WERI-Rb-1 (cell line): Measurements from ENCODE around the gene IL4R.

Source experiments
- DNase-seq: peaks from one replicate; pipeline ENCODE4 v3.0.0-alpha.2; 2020
- H3K27ac ChIP-seq: fragments of 250-450 bp; sonication (Bioruptor Pico); 2 replicates; pipeline ENCODE4 v1.5.1; 2020; ENCODE audit warnings: mild to moderate bottlenecking, moderate library complexity
- H3K27me3 ChIP-seq: fragments of 250-450 bp; sonication (Bioruptor Pico); 2 replicates; pipeline ENCODE4 v1.5.1; 2021; ENCODE audit warnings: mild to moderate bottlenecking, low read depth, moderate library complexity; ENCODE audit not compliant: insufficient read depth, severe bottlenecking
- H3K36me3 ChIP-seq: fragments of 250-450 bp; sonication (Bioruptor Pico); 2 replicates; pipeline ENCODE4 v1.5.1; 2020; ENCODE audit warnings: mild to moderate bottlenecking, moderate library complexity
- H3K4me3 ChIP-seq: 2 replicates; pipeline ENCODE4 v1.5.1; 2011; ENCODE audit warnings: low read depth, mild to moderate bottlenecking, control low read depth, low read length
- H3K9me3 ChIP-seq: fragments of 250-450 bp; sonication (Bioruptor Pico); 2 replicates; pipeline ENCODE4 v1.5.1; 2021; ENCODE audit warnings: mild to moderate bottlenecking, moderate library complexity; ENCODE audit not compliant: severe bottlenecking
- TF ChIP-seq, protein P1 (sequence below): IDR thresholded peaks from 2 replicates; pipeline ENCODE4 v1.5.1; 2011; ENCODE audit warnings: low read depth, mild to moderate bottlenecking, control low read depth, inconsistent platforms, low read length

Gene IL4R

DNA sequence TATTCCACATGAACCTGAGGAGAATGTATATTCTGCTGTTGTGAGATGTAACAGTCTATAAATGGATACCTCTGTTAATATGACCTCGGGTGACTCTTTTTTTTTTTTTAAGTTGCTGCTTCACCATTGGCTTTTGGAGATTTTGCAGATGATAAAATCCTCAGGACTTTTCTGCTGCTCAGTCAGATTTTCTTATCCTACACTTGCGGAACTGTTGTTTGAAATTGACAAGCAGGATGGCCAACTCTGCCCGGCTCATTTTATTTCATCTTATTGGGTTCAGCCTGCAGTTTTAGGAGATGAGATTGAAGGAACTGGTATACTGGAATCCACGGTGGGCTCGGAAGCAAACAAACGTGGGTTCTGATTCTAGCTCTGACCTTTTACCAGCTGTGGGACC, 19.3 kb downstream of the IL4R start:
- TF ChIP-seq, protein P1, sequence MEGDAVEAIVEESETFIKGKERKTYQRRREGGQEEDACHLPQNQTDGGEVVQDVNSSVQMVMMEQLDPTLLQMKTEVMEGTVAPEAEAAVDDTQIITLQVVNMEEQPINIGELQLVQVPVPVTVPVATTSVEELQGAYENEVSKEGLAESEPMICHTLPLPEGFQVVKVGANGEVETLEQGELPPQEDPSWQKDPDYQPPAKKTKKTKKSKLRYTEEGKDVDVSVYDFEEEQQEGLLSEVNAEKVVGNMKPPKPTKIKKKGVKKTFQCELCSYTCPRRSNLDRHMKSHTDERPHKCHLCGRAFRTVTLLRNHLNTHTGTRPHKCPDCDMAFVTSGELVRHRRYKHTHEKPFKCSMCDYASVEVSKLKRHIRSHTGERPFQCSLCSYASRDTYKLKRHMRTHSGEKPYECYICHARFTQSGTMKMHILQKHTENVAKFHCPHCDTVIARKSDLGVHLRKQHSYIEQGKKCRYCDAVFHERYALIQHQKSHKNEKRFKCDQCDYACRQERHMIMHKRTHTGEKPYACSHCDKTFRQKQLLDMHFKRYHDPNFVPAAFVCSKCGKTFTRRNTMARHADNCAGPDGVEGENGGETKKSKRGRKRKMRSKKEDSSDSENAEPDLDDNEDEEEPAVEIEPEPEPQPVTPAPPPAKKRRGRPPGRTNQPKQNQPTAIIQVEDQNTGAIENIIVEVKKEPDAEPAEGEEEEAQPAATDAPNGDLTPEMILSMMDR: no peak
- H3K36me3 ChIP-seq: peaks cover 20% of the 10 kb centered on the region
- H3K4me3 ChIP-seq: no peak overlapping the region
- no peaks in the 10 kb centered on the region for H3K27me3 ChIP-seq
- peak overlapping the region; percentile 78 for H3K27ac ChIP-seq
- DNase-seq: no peak
- H3K9me3 ChIP-seq: no peaks in the 10 kb centered on the region

DNA sequence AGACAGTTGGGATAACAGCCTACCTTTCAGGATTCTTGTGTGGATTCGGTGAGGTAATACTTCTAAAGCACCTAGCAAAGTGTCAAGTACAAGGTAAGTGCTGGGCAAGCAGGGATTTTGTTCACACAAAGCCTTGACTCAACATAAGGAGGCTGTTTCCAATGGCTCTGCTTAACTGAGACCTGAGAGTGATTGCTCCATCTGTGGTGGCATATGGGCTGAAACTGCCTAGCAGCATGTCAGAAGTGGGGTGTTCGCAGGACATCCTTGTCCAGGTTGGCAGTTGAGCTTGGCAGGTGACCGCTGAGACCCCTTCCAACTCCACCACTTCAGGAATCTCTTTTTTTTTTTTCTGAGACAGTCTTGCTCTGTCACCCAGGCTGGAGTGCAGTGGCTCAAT, 19.8 kb downstream of the IL4R start:
- Histone ChIP-seq H3K9me3 (no peaks in the 10 kb centered on the region), H3K27me3 (no peaks in the 10 kb centered on the region), H3K36me3 (peaks cover 20% of the 10 kb centered on the region), H3K4me3 (no peak overlapping the region), H3K27ac (peak overlapping the region; percentile 78)
- peak; percentile 83 for DNase-seq
- TF ChIP-seq, protein P1: no peak

DNA sequence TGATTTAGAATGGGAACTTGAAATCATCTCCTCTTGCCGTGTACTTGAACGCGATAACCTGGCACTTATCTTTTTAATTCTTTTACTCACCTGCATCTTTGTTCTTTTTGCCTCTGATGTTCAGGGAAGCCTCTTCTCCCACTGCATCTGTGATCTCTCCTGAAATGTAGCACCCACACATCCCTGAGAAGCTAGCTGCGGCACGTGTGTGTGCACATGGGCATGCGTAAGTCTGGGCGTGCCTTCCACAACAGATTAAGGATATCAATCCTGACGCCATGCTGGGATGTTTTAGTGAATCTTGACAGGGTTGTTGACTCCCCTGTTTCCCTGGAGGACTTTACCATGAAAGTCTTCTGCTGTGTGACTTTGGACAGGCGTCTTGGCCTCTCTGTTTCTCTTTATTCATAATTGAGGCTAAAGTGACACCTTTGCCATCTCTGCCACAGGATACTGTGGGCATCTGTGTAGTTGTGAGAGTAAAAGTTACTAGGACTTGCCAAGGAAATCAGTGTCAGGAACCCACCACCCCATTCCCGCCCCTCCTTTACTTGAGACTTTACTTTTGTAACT, 20.5 kb downstream of the IL4R start:
- H3K27me3 ChIP-seq: no peaks in the 10 kb centered on the region
- H3K36me3 ChIP-seq: peaks cover 25% of the 10 kb centered on the region
- H3K9me3 ChIP-seq: no peaks in the 10 kb centered on the region
- no peak overlapping the region for H3K4me3 ChIP-seq
- TF ChIP-seq, protein P1: no peak
- H3K27ac ChIP-seq: peak overlapping the region; percentile 78
- DNase-seq: no peak

DNA sequence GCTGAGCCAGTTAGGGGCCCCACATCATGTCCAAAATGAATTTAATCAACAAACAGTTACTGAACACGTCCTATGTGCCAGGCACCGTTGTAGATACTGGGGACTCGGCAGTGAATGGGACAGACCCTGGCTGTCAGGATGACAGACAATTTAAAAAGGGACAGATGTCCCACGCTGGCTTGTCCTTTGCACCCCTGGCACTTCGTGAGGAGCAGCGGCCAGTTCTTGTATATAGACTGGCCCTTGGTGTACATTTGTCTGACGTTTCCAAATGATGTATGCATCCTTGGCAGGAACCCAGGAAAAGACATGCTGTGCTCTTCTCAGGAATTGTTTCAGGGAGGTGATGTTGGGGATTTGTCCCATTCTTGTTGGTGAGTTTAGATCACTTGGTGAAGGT, 21.1 kb downstream of the IL4R start:
- peaks cover 25% of the 10 kb centered on the region for H3K36me3 ChIP-seq
- H3K27me3 ChIP-seq: no peaks in the 10 kb centered on the region
- no peak overlapping the region for H3K4me3 ChIP-seq
- no peaks in the 10 kb centered on the region for H3K9me3 ChIP-seq
- TF ChIP-seq, protein P1: no peak
- no peak for DNase-seq
- H3K27ac ChIP-seq: peak overlapping the region; percentile 78

DNA sequence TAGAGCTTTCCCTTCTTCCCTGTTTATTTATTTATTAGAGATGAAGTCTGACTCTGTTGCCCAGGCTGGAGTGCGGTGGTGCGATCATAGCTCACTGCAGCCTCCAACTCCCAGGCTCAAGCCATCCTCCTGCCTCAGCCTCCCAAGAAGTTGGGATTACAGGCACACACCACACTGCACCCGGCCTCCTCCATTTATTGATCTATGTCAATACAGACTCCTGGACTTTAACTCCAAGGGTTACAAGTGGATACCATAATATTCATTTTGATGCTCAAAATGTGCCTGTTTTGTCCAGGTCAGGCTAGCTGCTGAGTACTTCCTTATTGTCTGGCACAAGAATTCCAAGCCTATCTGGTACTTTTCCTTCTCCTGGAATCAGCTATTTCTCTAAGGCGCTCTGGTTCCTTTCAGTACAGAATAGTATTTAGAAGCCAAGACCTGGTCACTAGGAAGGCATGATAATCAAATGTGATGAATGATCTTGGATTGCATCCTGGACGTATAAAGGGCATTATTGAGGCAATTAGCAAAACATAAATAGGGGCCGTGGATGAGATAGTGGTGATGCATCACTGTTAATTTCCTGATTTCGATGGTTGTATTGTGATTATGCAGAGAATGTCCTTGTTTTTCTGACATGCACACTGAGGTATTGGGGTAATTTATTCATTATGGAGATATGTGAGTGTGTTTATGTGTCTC, 21.7 kb downstream of the IL4R start:
- DNase-seq: no peak
- Histone ChIP-seq H3K36me3 (peaks cover 25% of the 10 kb centered on the region), H3K27ac (no peak overlapping the region), H3K4me3 (no peak overlapping the region), H3K9me3 (no peaks in the 10 kb centered on the region), H3K27me3 (no peaks in the 10 kb centered on the region)
- TF ChIP-seq, protein P1: no peak

DNA sequence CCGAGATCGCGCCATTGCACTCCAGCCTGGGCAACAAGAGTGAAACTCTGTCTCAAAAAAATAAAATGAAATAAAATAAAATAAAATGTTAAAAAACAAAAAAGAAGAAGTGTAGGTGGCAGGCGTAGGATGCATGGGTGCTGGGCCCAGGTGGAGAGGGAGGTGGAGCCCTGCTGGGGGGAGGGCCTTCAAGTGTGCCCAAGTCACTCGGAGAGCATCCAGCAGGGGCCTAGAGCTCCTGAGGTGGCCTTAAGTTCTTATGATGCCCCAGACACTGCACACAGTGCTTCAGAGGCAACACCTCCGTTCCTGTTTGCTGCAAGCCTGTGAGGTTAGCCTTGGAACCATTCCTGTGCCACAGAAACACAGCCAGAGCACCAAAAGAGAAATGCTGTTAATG, 23.2 kb downstream of the IL4R start:
- H3K27ac ChIP-seq: no peak overlapping the region
- no peak for DNase-seq
- H3K4me3 ChIP-seq: no peak overlapping the region
- no peaks in the 10 kb centered on the region for H3K9me3 ChIP-seq
- TF ChIP-seq, protein P1: no peak
- H3K36me3 ChIP-seq: peaks cover 22% of the 10 kb centered on the region
- no peaks in the 10 kb centered on the region for H3K27me3 ChIP-seq
